ENCODE results near the gene SDSL.
A peak's percentile ranks its signal among the peaks of the same experiment; 100 is the strongest.

SDSL gene

GRCh38 chr12:113418213-113418879 lies 3.8 kb upstream of the SDSL start:
- no peak for FAIRE-seq
- DNase-seq (ENCODE audit: insufficient read length, low spot score): no peak

GRCh38 chr12:113420996-113421595 lies 1.1 kb upstream of the SDSL start:
- DNase-seq (ENCODE audit: insufficient read length, low spot score) (no peak), FAIRE-seq (no peak)

- DNase-seq (ENCODE audit: insufficient read length, low spot score): no peak
- no peak for FAIRE-seq
Measured at GRCh38 chr12:113422886-113423669, 898 bp downstream of the SDSL start.

GRCh38 chr12:113424456-113424855 lies 2.3 kb downstream of the SDSL start:
- DNase-seq (ENCODE audit: insufficient read length, low spot score): no peak

GRCh38 chr12:113424915-113425823 lies 3.0 kb downstream of the SDSL start:
- FAIRE-seq: peak; percentile 69

More at GRCh38 chr12:113424456-113424855, 2.3 kb downstream of the SDSL start:
- no peak for FAIRE-seq

GRCh38 chr12:113425960-113426453 lies 3.8 kb downstream of the SDSL start:
- DNase-seq (ENCODE audit: insufficient read length, low spot score) (no peak), FAIRE-seq (no peak)

More at GRCh38 chr12:113424915-113425823, 3.0 kb downstream of the SDSL start:
- DNase-seq (ENCODE audit: insufficient read length, low spot score): peak; percentile 40

- FAIRE-seq (no peak), DNase-seq (ENCODE audit: insufficient read length, low spot score) (no peak)
Measured at GRCh38 chr12:113427882-113428281, 5.7 kb downstream of the SDSL start.

GRCh38 chr12:113428482-113428881 lies 6.3 kb downstream of the SDSL start:
- FAIRE-seq: no peak
- no peak for DNase-seq (ENCODE audit: insufficient read length, low spot score)

- FAIRE-seq (no peak), DNase-seq (ENCODE audit: insufficient read length, low spot score) (no peak)
Measured at GRCh38 chr12:113432986-113433385, 10.8 kb downstream of the SDSL start.

GRCh38 chr12:113435367-113435766 lies 13.2 kb downstream of the SDSL start:
- DNase-seq (ENCODE audit: insufficient read length, low spot score) (no peak), FAIRE-seq (no peak)

- FAIRE-seq (no peak), DNase-seq (ENCODE audit: insufficient read length, low spot score) (no peak)
Measured at GRCh38 chr12:113436586-113436985, 14.4 kb downstream of the SDSL start.

GRCh38 chr12:113436993-113437728 lies 15.0 kb downstream of the SDSL start:
- FAIRE-seq: no peak
- DNase-seq (ENCODE audit: insufficient read length, low spot score): no peak

- DNase-seq (ENCODE audit: insufficient read length, low spot score) (no peak), FAIRE-seq (no peak)
Measured at GRCh38 chr12:113437729-113438100, 15.5 kb downstream of the SDSL start.

- FAIRE-seq: no peak
Measured at GRCh38 chr12:113438523-113439300, 16.5 kb downstream of the SDSL start.

GRCh38 chr12:113439301-113439597 lies 17.1 kb downstream of the SDSL start:
- FAIRE-seq (no peak), DNase-seq (ENCODE audit: insufficient read length, low spot score) (no peak)

More at GRCh38 chr12:113438523-113439300, 16.5 kb downstream of the SDSL start:
- DNase-seq (ENCODE audit: insufficient read length, low spot score): no peak

GRCh38 chr12:113439606-113440030 lies 17.4 kb downstream of the SDSL start:
- no peak for DNase-seq (ENCODE audit: insufficient read length, low spot score)

GRCh38 chr12:113440336-113440735 lies 18.2 kb downstream of the SDSL start:
- DNase-seq (ENCODE audit: insufficient read length, low spot score) (no peak), FAIRE-seq (no peak)

More at GRCh38 chr12:113439606-113440030, 17.4 kb downstream of the SDSL start:
- FAIRE-seq: no peak

GRCh38 chr12:113440947-113441782 lies 19.0 kb downstream of the SDSL start:
- FAIRE-seq: no peak
- no peak for DNase-seq (ENCODE audit: insufficient read length, low spot score)
